ENCODE data around the gene IL13RA1.

IL13RA1 gene

DNA sequence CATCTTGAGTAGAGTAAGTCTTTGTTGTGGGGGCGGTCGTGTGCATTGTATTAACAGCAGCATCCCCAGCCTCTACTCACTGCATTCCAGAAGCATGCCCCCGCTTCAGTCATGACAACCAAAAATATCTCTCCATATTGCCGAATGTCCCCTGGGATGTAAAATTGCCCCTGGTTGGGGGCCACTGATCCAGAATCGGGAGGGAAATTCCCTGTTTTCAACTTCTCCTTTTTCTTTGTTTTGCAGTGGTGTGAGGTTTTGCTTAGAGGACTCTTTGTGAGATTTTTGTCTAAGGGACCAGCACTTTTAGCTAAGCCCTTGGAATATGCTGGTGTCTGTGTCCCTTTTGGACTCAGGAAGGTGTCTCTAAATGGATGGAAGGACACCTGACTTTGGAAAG, 3.0 kb upstream of the IL13RA1 start:
- H3K27me3 ChIP-seq (ENCODE audit: insufficient read depth, low read depth) = no peaks in the 10 kb centered on the region
- H3K4me1 ChIP-seq (ENCODE audit: low read depth, poor library complexity, severe bottlenecking) = peaks cover 5% of the 10 kb centered on the region
- no peak overlapping the region for H3K27ac ChIP-seq
- TF ChIP-seq CTCF (conservative IDR thresholded peaks at IDR 0.05; ENCODE audit: low read depth, low read length) = no peak
- no peaks in the 10 kb centered on the region for H4K20me1 ChIP-seq (ENCODE audit: insufficient read depth)
- no peaks in the 10 kb centered on the region for H3K79me2 ChIP-seq (ENCODE audit: insufficient read depth, low read depth)
- H3K4me3 ChIP-seq (IDR thresholded peaks at IDR 0.05; ENCODE audit: insufficient read depth, low read depth, low read length) = no peak overlapping the region
- no peak overlapping the region for H2AFZ ChIP-seq (ENCODE audit: low read depth)
- no peak overlapping the region for H3K9ac ChIP-seq
- H3K36me3 ChIP-seq (ENCODE audit: insufficient read depth) = no peaks in the 10 kb centered on the region
- no peak overlapping the region for H3K4me2 ChIP-seq

GRCh38 chrX:118724775-118725174, 2.6 kb upstream of the IL13RA1 start:
- Histone ChIP-seq H3K4me2 (no peak overlapping the region), H3K4me1 (ENCODE audit: low read depth, poor library complexity, severe bottlenecking) (peaks cover 5% of the 10 kb centered on the region), H2AFZ (ENCODE audit: low read depth) (no peak overlapping the region), H3K27me3 (ENCODE audit: insufficient read depth, low read depth) (no peaks in the 10 kb centered on the region), H3K9ac (no peak overlapping the region), H3K79me2 (ENCODE audit: insufficient read depth, low read depth) (no peaks in the 10 kb centered on the region), H3K27ac (no peak overlapping the region), H4K20me1 (ENCODE audit: insufficient read depth) (no peaks in the 10 kb centered on the region), H3K4me3 (IDR thresholded peaks at IDR 0.05; ENCODE audit: insufficient read depth, low read depth, low read length) (no peak overlapping the region), H3K36me3 (ENCODE audit: insufficient read depth) (no peaks in the 10 kb centered on the region)
- TF ChIP-seq CTCF (conservative IDR thresholded peaks at IDR 0.05; ENCODE audit: low read depth, low read length) = no peak

GRCh38 chrX:118726396-118726795, 1.0 kb upstream of the IL13RA1 start:
- Histone ChIP-seq H3K9ac (no peak overlapping the region), H3K27ac (no peak overlapping the region), H3K27me3 (ENCODE audit: insufficient read depth, low read depth) (no peaks in the 10 kb centered on the region), H4K20me1 (ENCODE audit: insufficient read depth) (no peaks in the 10 kb centered on the region), H2AFZ (ENCODE audit: low read depth) (no peak overlapping the region; the same call in 1 of the 2 replicates), H3K4me3 (IDR thresholded peaks at IDR 0.05; ENCODE audit: insufficient read depth, low read depth, low read length) (no peak overlapping the region), H3K79me2 (ENCODE audit: insufficient read depth, low read depth) (no peaks in the 10 kb centered on the region), H3K4me2 (peak overlapping the region; percentile 79; the same call in 1 of the 2 replicates), H3K36me3 (ENCODE audit: insufficient read depth) (no peaks in the 10 kb centered on the region), H3K4me1 (ENCODE audit: low read depth, poor library complexity, severe bottlenecking) (peaks cover 5% of the 10 kb centered on the region)
- TF ChIP-seq CTCF (conservative IDR thresholded peaks at IDR 0.05; ENCODE audit: low read depth, low read length) = no peak

GRCh38 chrX:118727686-118728339, 407 bp downstream of the IL13RA1 start:
- Histone ChIP-seq H3K79me2 (ENCODE audit: insufficient read depth, low read depth) (no peaks in the 10 kb centered on the region), H3K27me3 (ENCODE audit: insufficient read depth, low read depth) (no peaks in the 10 kb centered on the region), H3K4me2 (peak overlapping the region; percentile 79; the same call in 1 of the 2 replicates), H3K27ac (no peak overlapping the region), H3K36me3 (ENCODE audit: insufficient read depth) (no peaks in the 10 kb centered on the region), H4K20me1 (ENCODE audit: insufficient read depth) (no peaks in the 10 kb centered on the region), H2AFZ (ENCODE audit: low read depth) (peak overlapping the region; percentile 95), H3K9ac (peak overlapping the region; percentile 44; the same call in 1 of the 2 replicates), H3K4me1 (ENCODE audit: low read depth, poor library complexity, severe bottlenecking) (peaks cover 5% of the 10 kb centered on the region), H3K4me3 (IDR thresholded peaks at IDR 0.05; ENCODE audit: insufficient read depth, low read depth, low read length) (no peak overlapping the region)
- no peak for TF ChIP-seq CTCF (conservative IDR thresholded peaks at IDR 0.05; ENCODE audit: low read depth, low read length)
